Parathyroid adenoma (tissue), 2 donors: ENCODE measurements around the gene RABAC1.

Source experiments
- H2AFZ ChIP-seq: fragments of 300-600 bp; sonication (generic); one replicate; pipeline ENCODE4 v1.7.0; 2017; ENCODE audit warnings: antibody characterized with exemption, mild to moderate bottlenecking
- H3K27ac ChIP-seq: fragments of 300-600 bp; sonication (generic); one replicate; pipeline ENCODE4 v1.7.0; 2017
- H3K27me3 ChIP-seq: fragments of 300-600 bp; sonication (generic); one replicate; pipeline ENCODE4 v1.7.0; 2017; ENCODE audit warnings: low read length; ENCODE audit not compliant: control insufficient read depth, insufficient read depth
- H3K36me3 ChIP-seq: fragments of 300-600 bp; sonication (generic); one replicate; pipeline ENCODE4 v1.7.0; 2017; ENCODE audit warnings: low read length; ENCODE audit not compliant: control insufficient read depth, insufficient read depth
- H3K4me1 ChIP-seq: fragments of 300-600 bp; sonication (generic); one replicate; pipeline ENCODE4 v1.7.0; 2017; ENCODE audit warnings: control low read depth
- H3K4me2 ChIP-seq: fragments of 300-600 bp; sonication (generic); one replicate; pipeline ENCODE4 v1.7.0; 2017; ENCODE audit warnings: low read length
- H3K4me3 ChIP-seq: fragments of 300-600 bp; sonication (generic); one replicate; pipeline ENCODE4 v1.7.0; 2017; ENCODE audit warnings: low read depth, low read length
- H3K79me2 ChIP-seq: fragments of 300-600 bp; sonication (generic); one replicate; pipeline ENCODE4 v1.7.0; 2017; ENCODE audit warnings: control low read depth
- H3K9ac ChIP-seq: fragments of 300-600 bp; sonication (generic); one replicate; pipeline ENCODE4 v1.7.0; 2017; ENCODE audit warnings: mild to moderate bottlenecking
- H3K9me3 ChIP-seq: fragments of 300-600 bp; sonication (generic); one replicate; pipeline ENCODE4 v1.7.0; 2017; ENCODE audit warnings: low read length; ENCODE audit not compliant: control insufficient read depth
- CTCF ChIP-seq: fragments of 300-600 bp; sonication (generic); IDR thresholded peaks from one replicate; pipeline ENCODE4 v1.7.0; 2017; ENCODE audit warnings: antibody characterized with exemption, mild to moderate bottlenecking
- donor health status: primary hyperparathyroidism.

RABAC1 gene

GRCh38 chr19:41910240-41910991 is 48.7 kb downstream of the RABAC1 start:
- no peak for TF ChIP-seq CTCF
- peaks cover 5% of the 10 kb centered on the region for H3K27me3 ChIP-seq
- no peak overlapping the region for H2AFZ ChIP-seq

GRCh38 chr19:41909706-41910105 is 49.4 kb downstream of the RABAC1 start:
- Histone ChIP-seq H2AFZ (no peak overlapping the region), H3K27ac (no peak overlapping the region), H3K4me2 (no peak overlapping the region), H3K4me1 (peaks cover 27% of the 10 kb centered on the region), H3K9ac (no peak overlapping the region), H3K36me3 (no peaks in the 10 kb centered on the region), H3K79me2 (peaks cover 4% of the 10 kb centered on the region), H3K27me3 (peaks cover 5% of the 10 kb centered on the region), H3K9me3 (no peaks in the 10 kb centered on the region), H3K4me3 (no peak overlapping the region)
- TF ChIP-seq CTCF: no peak

More at GRCh38 chr19:41910240-41910991, 48.7 kb downstream of the RABAC1 start:
- Histone ChIP-seq H3K36me3 (no peaks in the 10 kb centered on the region), H3K79me2 (peaks cover 7% of the 10 kb centered on the region), H3K27ac (no peak overlapping the region), H3K4me3 (no peak overlapping the region), H3K4me2 (no peak overlapping the region), H3K9me3 (no peaks in the 10 kb centered on the region), H3K4me1 (peaks cover 23% of the 10 kb centered on the region), H3K9ac (no peak overlapping the region)

- Histone ChIP-seq H3K27ac (no peak overlapping the region), H3K9me3 (no peaks in the 10 kb centered on the region), H3K27me3 (peaks cover 2% of the 10 kb centered on the region), H3K9ac (no peak overlapping the region), H3K36me3 (no peaks in the 10 kb centered on the region), H2AFZ (no peak overlapping the region), H3K79me2 (peaks cover 4% of the 10 kb centered on the region), H3K4me3 (no peak overlapping the region), H3K4me2 (no peak overlapping the region), H3K4me1 (peaks cover 35% of the 10 kb centered on the region)
- TF ChIP-seq CTCF: no peak
These were observed 50.2 kb downstream of the RABAC1 start for GRCh38 chr19:41908724-41909464.

- H3K9me3 ChIP-seq: no peaks in the 10 kb centered on the region
- H3K4me3 ChIP-seq: no peak overlapping the region
- H3K27ac ChIP-seq: no peak overlapping the region
- H3K79me2 ChIP-seq: peaks cover 4% of the 10 kb centered on the region
- no peaks in the 10 kb centered on the region for H3K27me3 ChIP-seq
- H3K4me2 ChIP-seq: no peak overlapping the region
- TF ChIP-seq CTCF: no peak
- H3K9ac ChIP-seq: no peak overlapping the region
- H2AFZ ChIP-seq: no peak overlapping the region
- no peaks in the 10 kb centered on the region for H3K36me3 ChIP-seq
- peaks cover 36% of the 10 kb centered on the region for H3K4me1 ChIP-seq
These were observed 51.0 kb downstream of the RABAC1 start for GRCh38 chr19:41907994-41908615.
